H9 (cell line): ENCODE measurements around the gene ARPC1A. TPM values are rescaled to one million over a fixed set of nuclear protein-coding genes. Genes with fewer than 3 reads are reported as not detected.

Experiments
- DNase-seq: peaks from one replicate; pipeline ENCODE4 v3.0.0-alpha.2; 2017
- H2AFZ ChIP-seq: one replicate; pipeline ENCODE4 v1.6.1; 2013; ENCODE audit warnings: mild to moderate bottlenecking, low read length, control low read depth, moderate library complexity
- H2AK5ac ChIP-seq: 2 replicates; pipeline ENCODE4 v1.6.1; 2013; ENCODE audit warnings: low read length, control low read depth, mixed read lengths; ENCODE audit not compliant: insufficient read length
- H2BK120ac ChIP-seq: one replicate; pipeline ENCODE4 v1.6.1; 2013; ENCODE audit warnings: low read depth, mild to moderate bottlenecking, low read length, control low read depth, inconsistent platforms; ENCODE audit not compliant: poor library complexity, severe bottlenecking
- H2BK12ac ChIP-seq: 2 replicates; pipeline ENCODE4 v1.6.1; 2013; ENCODE audit warnings: low read length, control low read depth, mixed read lengths, low read depth; ENCODE audit not compliant: insufficient read length
- H2BK15ac ChIP-seq: 2 replicates; pipeline ENCODE4 v1.6.1; 2013; ENCODE audit warnings: low read depth, low read length, control low read depth
- H2BK20ac ChIP-seq: one replicate; pipeline ENCODE4 v1.6.1; 2013; ENCODE audit warnings: low read depth, mild to moderate bottlenecking, low read length, control low read depth, inconsistent platforms; ENCODE audit not compliant: poor library complexity, severe bottlenecking
- H2BK5ac ChIP-seq: 2 replicates; pipeline ENCODE4 v1.6.1; 2013; ENCODE audit warnings: low read length, control low read depth, mixed read lengths; ENCODE audit not compliant: insufficient read length
- H3K14ac ChIP-seq: 2 replicates; pipeline ENCODE4 v1.6.1; 2013; ENCODE audit warnings: low read length, control low read depth; ENCODE audit not compliant: insufficient read depth
- H3K18ac ChIP-seq: 2 replicates; pipeline ENCODE4 v1.6.1; 2013; ENCODE audit warnings: low read depth, mild to moderate bottlenecking, mixed read lengths, low read length, control low read depth; ENCODE audit not compliant: insufficient read length
- H3K23ac ChIP-seq: 2 replicates; pipeline ENCODE4 v1.6.1; 2013; ENCODE audit warnings: low read length, control low read depth, mixed read lengths, low read depth; ENCODE audit not compliant: insufficient read length
- H3K23me2 ChIP-seq: 2 replicates; pipeline ENCODE4 v1.6.1; 2013; ENCODE audit warnings: low read depth, mild to moderate bottlenecking, mixed read lengths, low read length, control low read depth; ENCODE audit not compliant: insufficient read length, poor library complexity, severe bottlenecking
- H3K27ac ChIP-seq: 2 replicates; pipeline ENCODE4 v1.5.1; 2013; ENCODE audit warnings: low read length, control low read depth, mixed read lengths, low read depth; ENCODE audit not compliant: insufficient read length
- H3K27me3 ChIP-seq: 2 replicates; pipeline ENCODE4 v1.6.1; 2013; ENCODE audit warnings: low read length, control low read depth, inconsistent platforms; ENCODE audit not compliant: insufficient read depth
- H3K4ac ChIP-seq: 2 replicates; pipeline ENCODE4 v1.6.1; 2013; ENCODE audit warnings: low read depth, mild to moderate bottlenecking, control low read depth, inconsistent platforms, low read length, moderate library complexity
- H3K4me1 ChIP-seq: 2 replicates; pipeline ENCODE4 v1.6.1; 2013; ENCODE audit warnings: low read length, control low read depth, inconsistent platforms; ENCODE audit not compliant: insufficient read depth
- H3K4me2 ChIP-seq: 2 replicates; pipeline ENCODE4 v1.6.1; 2013; ENCODE audit warnings: low read length, control low read depth, mixed read lengths; ENCODE audit not compliant: insufficient read length, insufficient read depth
- H3K56ac ChIP-seq: 2 replicates; pipeline ENCODE4 v1.6.1; 2013; ENCODE audit warnings: low read depth, mild to moderate bottlenecking, mixed read lengths, low read length, control low read depth; ENCODE audit not compliant: insufficient read length
- H3K79me1 ChIP-seq: 2 replicates; pipeline ENCODE4 v1.6.1; 2013; ENCODE audit warnings: low read depth, mild to moderate bottlenecking, moderate library complexity, low read length, control low read depth, inconsistent platforms; ENCODE audit not compliant: insufficient read depth, poor library complexity, severe bottlenecking
- H3K79me2 ChIP-seq: 2 replicates; pipeline ENCODE4 v1.6.1; 2013; ENCODE audit warnings: low read length, control low read depth, inconsistent platforms; ENCODE audit not compliant: insufficient read depth
- H3K9ac ChIP-seq: 2 replicates; pipeline ENCODE4 v1.6.1; 2013; ENCODE audit warnings: low read length, control low read depth, mixed read lengths; ENCODE audit not compliant: insufficient read length; ENCODE audit errors: extremely low read depth
- H3K9me3 ChIP-seq: one replicate; pipeline ENCODE4 v1.6.1; 2013; ENCODE audit warnings: low read depth, low read length, inconsistent platforms; ENCODE audit not compliant: control insufficient read depth
- H3T11ph ChIP-seq: one replicate; pipeline ENCODE4 v1.6.1; 2013; ENCODE audit warnings: mild to moderate bottlenecking, low read length, control low read depth, inconsistent platforms
- H4K20me1 ChIP-seq: one replicate; pipeline ENCODE4 v1.6.1; 2013; ENCODE audit not compliant: control insufficient read depth, insufficient read length, insufficient read depth
- H4K5ac ChIP-seq: 2 replicates; pipeline ENCODE4 v1.6.1; 2013; ENCODE audit warnings: low read depth, mild to moderate bottlenecking, mixed read lengths, low read length, control low read depth; ENCODE audit not compliant: insufficient read length
- H4K8ac ChIP-seq: replicated peaks from 2 replicates; pipeline ENCODE4 v1.6.1; 2013; ENCODE audit warnings: low read length, control low read depth, mixed read lengths, low read depth; ENCODE audit not compliant: insufficient read length
- H4K91ac ChIP-seq: 2 replicates; pipeline ENCODE4 v1.6.1; 2013; ENCODE audit warnings: low read depth, mild to moderate bottlenecking, moderate library complexity, mixed read lengths, low read length, control low read depth; ENCODE audit not compliant: insufficient read length
- H3K27ac Mint-ChIP-seq, 3 experiments: 2 replicates in 2 of 3; 3 replicates in 1 of 3; pipeline ENCODE4 v1.8.0; 2020 to 2021; ENCODE audit warnings: mixed read lengths in 3 of 3, mild to moderate bottlenecking in 1 of 3, moderate library complexity in 1 of 3
- H3K27me3 Mint-ChIP-seq: 2 replicates; pipeline ENCODE4 v1.8.0; 2021; ENCODE audit warnings: low read depth, mild to moderate bottlenecking, moderate library complexity, mixed read lengths
- H3K36me3 Mint-ChIP-seq, 3 experiments: 2 replicates in 2 of 3; 3 replicates in 1 of 3; pipeline ENCODE4 v1.8.0; 2020 to 2021; ENCODE audit warnings: low read depth in 3 of 3, mixed read lengths in 3 of 3; ENCODE audit not compliant: insufficient read depth in 1 of 3
- H3K4me1 Mint-ChIP-seq, 2 experiments: 2 replicates each; pipeline ENCODE4 v1.8.0; 2020; ENCODE audit warnings: mixed read lengths in 2 of 2
- H3K4me3 Mint-ChIP-seq, 2 experiments: 2 replicates in 1 of 2; 3 replicates in 1 of 2; pipeline ENCODE4 v1.8.0; 2020 to 2021; ENCODE audit warnings: mild to moderate bottlenecking in 2 of 2, mixed read lengths in 2 of 2, moderate library complexity in 1 of 2
- H3K9me3 Mint-ChIP-seq, 2 experiments: 2 replicates in 1 of 2; 3 replicates in 1 of 2; pipeline ENCODE4 v1.8.0; 2020; ENCODE audit warnings: mild to moderate bottlenecking in 2 of 2, mixed read lengths in 2 of 2, moderate library complexity in 1 of 2
- WGBS: extraction: QIAGEN DNeasy Blood & Tissue Kit; methylation state at CpG from one replicate; pipeline ENCODE4 v1.1.7; 2013; ENCODE audit warnings: missing lambda C conversion rate, low lambda C conversion rate, mixed read lengths; ENCODE audit not compliant: insufficient read length; ENCODE audit errors: extremely low coverage; 5-methylcytosine and 5-hydroxymethylcytosine counted together
- total RNA-seq: library from RNA; stranded (reverse); gene quantifications from 2 replicates; pipeline ENCODE4 v1.2.1, GENCODE V29; 2021
- TF ChIP-seq, protein P1 (sequence below): fragments of 200-600 bp; sonication (generic); conservative IDR thresholded peaks from 3 replicates; pipeline ENCODE4 v1.8.0; 2021; ENCODE audit warnings: antibody characterized with exemption, mild to moderate bottlenecking

ARPC1A gene
- total RNA-seq, 1 experiment from 2014 or later: 169 TPM

DNA sequence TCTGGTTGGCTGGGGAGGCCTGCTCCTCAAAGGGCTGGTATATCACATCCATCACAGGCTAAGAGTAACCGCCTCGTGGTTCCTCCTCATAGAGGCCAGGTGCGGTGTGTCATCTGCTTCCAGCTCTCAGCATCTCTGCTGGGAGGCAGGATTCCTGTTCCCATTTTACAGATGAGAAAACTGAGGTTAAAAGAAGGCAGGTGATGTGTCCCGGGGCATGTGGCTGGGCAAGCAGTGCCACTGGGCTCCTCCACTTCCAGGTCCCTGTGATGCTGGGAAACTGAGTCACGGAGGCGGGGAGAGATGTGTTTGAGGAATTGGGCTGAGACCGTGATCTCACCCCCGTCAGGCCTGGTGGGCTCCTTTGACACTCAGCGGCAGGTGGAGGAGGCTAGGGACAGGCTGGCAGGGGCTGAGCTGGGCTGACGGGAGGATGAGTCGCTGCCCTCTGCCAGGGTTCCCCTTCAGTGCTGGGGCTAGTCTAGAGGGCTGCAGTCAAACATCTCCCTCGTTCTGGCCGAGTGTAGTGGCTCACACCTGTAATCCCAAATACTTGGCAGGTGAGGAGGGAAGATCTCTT lies 58.2 kb downstream of the ARPC1A start:
- Mint-ChIP-seq H3K27ac (no peak overlapping the region), H3K27me3 (no peaks in the 10 kb centered on the region; the same call in 1 of the 2 replicates), H3K4me1 (peaks cover 6 to 11% of the 10 kb centered on the region in 2 experiments), H3K36me3 (peaks cover 12 to 34% (median 17%) of the 10 kb centered on the region in 3 experiments; a peak in 6 of 7 replicates), H3K9me3 (no peaks in the 10 kb centered on the region; a peak in 1 of 5 replicates), H3K4me3 (no peak overlapping the region; a peak in 1 of 5 replicates)
- Histone ChIP-seq H4K5ac (no peak overlapping the region), H3K18ac (no peak overlapping the region), H3K23me2 (no peaks in the 10 kb centered on the region), H3K14ac (no peak overlapping the region), H3K27ac (no peak overlapping the region), H3K4me1 (no peaks in the 10 kb centered on the region), H3K27me3 (no peaks in the 10 kb centered on the region), H4K20me1 (no peaks in the 10 kb centered on the region), H2BK120ac (no peak overlapping the region), H2BK5ac (no peak overlapping the region), H2BK12ac (no peak overlapping the region), H4K91ac (no peak overlapping the region), H3K9ac (no peak overlapping the region), H3T11ph (no peak overlapping the region), H3K79me1 (peaks cover 8% of the 10 kb centered on the region), H3K4ac (no peak overlapping the region), H3K56ac (no peak overlapping the region), H3K79me2 (no peaks in the 10 kb centered on the region), H2AFZ (no peak overlapping the region), H2AK5ac (no peak overlapping the region), H3K23ac (no peak overlapping the region), H2BK20ac (no peak overlapping the region), H3K4me2 (no peak overlapping the region), H2BK15ac (no peak overlapping the region), H4K8ac (no peak overlapping the region), H3K9me3 (no peaks in the 10 kb centered on the region)
- WGBS: no CpG with 5 or more reads among the region's 13 CpGs
- TF ChIP-seq, protein P1, sequence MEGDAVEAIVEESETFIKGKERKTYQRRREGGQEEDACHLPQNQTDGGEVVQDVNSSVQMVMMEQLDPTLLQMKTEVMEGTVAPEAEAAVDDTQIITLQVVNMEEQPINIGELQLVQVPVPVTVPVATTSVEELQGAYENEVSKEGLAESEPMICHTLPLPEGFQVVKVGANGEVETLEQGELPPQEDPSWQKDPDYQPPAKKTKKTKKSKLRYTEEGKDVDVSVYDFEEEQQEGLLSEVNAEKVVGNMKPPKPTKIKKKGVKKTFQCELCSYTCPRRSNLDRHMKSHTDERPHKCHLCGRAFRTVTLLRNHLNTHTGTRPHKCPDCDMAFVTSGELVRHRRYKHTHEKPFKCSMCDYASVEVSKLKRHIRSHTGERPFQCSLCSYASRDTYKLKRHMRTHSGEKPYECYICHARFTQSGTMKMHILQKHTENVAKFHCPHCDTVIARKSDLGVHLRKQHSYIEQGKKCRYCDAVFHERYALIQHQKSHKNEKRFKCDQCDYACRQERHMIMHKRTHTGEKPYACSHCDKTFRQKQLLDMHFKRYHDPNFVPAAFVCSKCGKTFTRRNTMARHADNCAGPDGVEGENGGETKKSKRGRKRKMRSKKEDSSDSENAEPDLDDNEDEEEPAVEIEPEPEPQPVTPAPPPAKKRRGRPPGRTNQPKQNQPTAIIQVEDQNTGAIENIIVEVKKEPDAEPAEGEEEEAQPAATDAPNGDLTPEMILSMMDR: no peak
- DNase-seq: no peak
